HepG2 (cell line): ENCODE data around the gene PC. TPM values are rescaled to one million over a fixed set of nuclear protein-coding genes. Genes with fewer than 3 reads are reported as not detected.
A peak's percentile ranks its signal among the peaks of the same experiment; 100 is the strongest.

Experiments used
- ATF7-NPFF ChIP-seq: sonication (generic); formaldehyde crosslinking; IDR thresholded peaks from 2 replicates; pipeline ENCODE4 v1.8.1; 2023; ENCODE audit warnings: mild to moderate bottlenecking, low read depth, missing genetic modification reagents, moderate library complexity
- BRF2 ChIP-seq: sonication (generic); formaldehyde crosslinking; IDR thresholded peaks from 2 replicates; pipeline ENCODE4 v1.8.1; 2022; ENCODE audit warnings: mild to moderate bottlenecking, missing genetic modification reagents
- ERF ChIP-seq: IDR thresholded peaks from 2 replicates; pipeline ENCODE4 v1.6.1; 2018; ENCODE audit warnings: missing biosample characterization, missing genetic modification reagents
- HHEX ChIP-seq: IDR thresholded peaks from 2 replicates; pipeline ENCODE4 v1.6.1; 2016; ENCODE audit warnings: control low read depth
- NFYC ChIP-seq: IDR thresholded peaks from 2 replicates; pipeline ENCODE4 v1.6.1; 2016; ENCODE audit warnings: missing genetic modification reagents, missing compliant biosample characterization
- PATZ1 ChIP-seq: sonication (generic); formaldehyde crosslinking; IDR thresholded peaks from 2 replicates; pipeline ENCODE4 v1.4.0; 2020; ENCODE audit warnings: missing genetic modification reagents
- PCBP1 ChIP-seq: fragments of 200-400 bp; formaldehyde crosslinking; IDR thresholded peaks from 2 replicates; pipeline ENCODE4 v1.6.1; 2017; ENCODE audit warnings: mild to moderate bottlenecking, low read depth, low read length, borderline replicate concordance
- RELA ChIP-seq: sonication (generic); formaldehyde crosslinking; IDR thresholded peaks from 2 replicates; pipeline ENCODE4 v1.4.0; 2020; ENCODE audit warnings: missing genetic modification reagents
- RORA ChIP-seq: sonication (generic); formaldehyde crosslinking; IDR thresholded peaks from 2 replicates; pipeline ENCODE4 v1.5.0; 2020; ENCODE audit warnings: mild to moderate bottlenecking, missing genetic modification reagents, moderate library complexity
- SMAD1 ChIP-seq: sonication (generic); formaldehyde crosslinking; IDR thresholded peaks from 2 replicates; pipeline ENCODE4 v1.4.0; 2020; ENCODE audit warnings: missing genetic modification reagents, low read depth, mild to moderate bottlenecking, borderline replicate concordance
- STAT6 ChIP-seq: sonication (generic); formaldehyde crosslinking; IDR thresholded peaks from 2 replicates; pipeline ENCODE4 v1.4.0; 2020; ENCODE audit warnings: missing genetic modification reagents, mild to moderate bottlenecking, borderline replicate concordance
- TFDP2 ChIP-seq: sonication (generic); formaldehyde crosslinking; IDR thresholded peaks from 2 replicates; pipeline ENCODE4 v1.4.0; 2020; ENCODE audit warnings: missing genetic modification reagents
- THRA ChIP-seq: sonication (generic); formaldehyde crosslinking; IDR thresholded peaks from 2 replicates; pipeline ENCODE4 v1.4.0; 2020; ENCODE audit warnings: missing genetic modification reagents, borderline replicate concordance
- ZKSCAN8 ChIP-seq: IDR thresholded peaks from 2 replicates; pipeline ENCODE4 v1.6.1; 2016; ENCODE audit warnings: borderline replicate concordance, missing genetic modification reagents, missing compliant biosample characterization
- ZNF629 ChIP-seq: sonication (generic); formaldehyde crosslinking; conservative IDR thresholded peaks from 2 replicates; pipeline ENCODE4 v1.5.0; 2020; ENCODE audit warnings: missing genetic modification reagents
- ZUFSP ChIP-seq: sonication (generic); formaldehyde crosslinking; IDR thresholded peaks from 2 replicates; pipeline ENCODE4 v1.9.0; 2021; ENCODE audit warnings: missing genetic modification reagents, mild to moderate bottlenecking, borderline replicate concordance
- polyA plus RNA-seq, 8 experiments: library from polyadenylated mRNA; depleted of rRNA in 3 of 8; stranded (reverse) in 7 of 8; unstranded in 1 of 8; fragments of >200 nt; fragmentation: Illumina TruSeq in 4 of 8; extraction: Trizol in 4 of 8; gene quantifications; 2 replicates each; pipeline versions ENCODE4 v1.2.1 to v1.2.3, GENCODE V29; 2011 to 2016; ENCODE audit warnings: low read depth in 4 of 8, missing spikeins in 1 of 8, mixed read lengths in 1 of 8; ENCODE audit not compliant: insufficient read depth in 1 of 8
- total RNA-seq, 5 experiments: library from RNA; depleted of rRNA; stranded (reverse); fragments of >200 nt; fragmentation: Illumina TruSeq; extraction: Trizol; gene quantifications; 2 replicates each; pipeline ENCODE4 v1.2.3, GENCODE V29; 2016; ENCODE audit warnings: low read depth in 1 of 5

The PC gene
- total and polyA plus RNA-seq, 2 of the 13 experiments (the other 11 are each of a cell fraction or from before 2014, with no cell fraction given), result 29.0 to 39.0 TPM

GRCh38 chr11:66958232-66958955 lies at the start of gene PC (continued):
- TF ChIP-seq ERF (CRISPR knock-in tag) (peak; percentile 96; the same call in 1 of the 2 replicates), TFDP2 (CRISPR knock-in tag) (peak; percentile 98), BRF2 (CRISPR knock-in tag) (peak; percentile 95), ATF7-NPFF (CRISPR knock-in tag) (peak; percentile 91), SMAD1 (CRISPR knock-in tag) (no peak), ZKSCAN8 (CRISPR knock-in tag) (peak; percentile 64; the same call in 1 of the 2 replicates), RELA (CRISPR knock-in tag) (no peak), PCBP1 (0 out of 2 replicates have a peak, but pooled peaks have one; percentile 78), PATZ1 (peak; percentile 7; the same call in 1 of the 2 replicates), RORA (CRISPR knock-in tag) (no peak), NFYC (peak; percentile 93), ZUFSP (CRISPR knock-in tag) (no peak), STAT6 (CRISPR knock-in tag) (no peak; the same call in 1 of the 2 replicates), HHEX (no peak), THRA (CRISPR knock-in tag) (peak; percentile 61; the same call in 1 of the 2 replicates), ZNF629 (CRISPR knock-in tag) (no peak)
